Hepatocyte (in vitro differentiated cells): ENCODE results near the gene MAP7.

Experiments used
- EZH2 ChIP-seq: fragments of 200-600 bp; sonication (generic); IDR thresholded peaks from 2 replicates; pipeline ENCODE4 v1.6.1; 2016; ENCODE audit warnings: antibody characterized with exemption, mild to moderate bottlenecking, borderline replicate concordance
- TF ChIP-seq, protein P1 (sequence below): fragments of 200-600 bp; sonication (generic); IDR thresholded peaks from 2 replicates; pipeline ENCODE4 v1.5.1; 2016; ENCODE audit warnings: antibody characterized with exemption, mild to moderate bottlenecking; ENCODE audit not compliant: poor library complexity

- TF ChIP-seq, protein P1, sequence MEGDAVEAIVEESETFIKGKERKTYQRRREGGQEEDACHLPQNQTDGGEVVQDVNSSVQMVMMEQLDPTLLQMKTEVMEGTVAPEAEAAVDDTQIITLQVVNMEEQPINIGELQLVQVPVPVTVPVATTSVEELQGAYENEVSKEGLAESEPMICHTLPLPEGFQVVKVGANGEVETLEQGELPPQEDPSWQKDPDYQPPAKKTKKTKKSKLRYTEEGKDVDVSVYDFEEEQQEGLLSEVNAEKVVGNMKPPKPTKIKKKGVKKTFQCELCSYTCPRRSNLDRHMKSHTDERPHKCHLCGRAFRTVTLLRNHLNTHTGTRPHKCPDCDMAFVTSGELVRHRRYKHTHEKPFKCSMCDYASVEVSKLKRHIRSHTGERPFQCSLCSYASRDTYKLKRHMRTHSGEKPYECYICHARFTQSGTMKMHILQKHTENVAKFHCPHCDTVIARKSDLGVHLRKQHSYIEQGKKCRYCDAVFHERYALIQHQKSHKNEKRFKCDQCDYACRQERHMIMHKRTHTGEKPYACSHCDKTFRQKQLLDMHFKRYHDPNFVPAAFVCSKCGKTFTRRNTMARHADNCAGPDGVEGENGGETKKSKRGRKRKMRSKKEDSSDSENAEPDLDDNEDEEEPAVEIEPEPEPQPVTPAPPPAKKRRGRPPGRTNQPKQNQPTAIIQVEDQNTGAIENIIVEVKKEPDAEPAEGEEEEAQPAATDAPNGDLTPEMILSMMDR, result no peak
- TF ChIP-seq EZH2, result no peak
Measured at GRCh38 chr6:136491754-136492153, 58.5 kb downstream of the MAP7 start.
